ENCODE data around the gene DCTD.

DNA sequence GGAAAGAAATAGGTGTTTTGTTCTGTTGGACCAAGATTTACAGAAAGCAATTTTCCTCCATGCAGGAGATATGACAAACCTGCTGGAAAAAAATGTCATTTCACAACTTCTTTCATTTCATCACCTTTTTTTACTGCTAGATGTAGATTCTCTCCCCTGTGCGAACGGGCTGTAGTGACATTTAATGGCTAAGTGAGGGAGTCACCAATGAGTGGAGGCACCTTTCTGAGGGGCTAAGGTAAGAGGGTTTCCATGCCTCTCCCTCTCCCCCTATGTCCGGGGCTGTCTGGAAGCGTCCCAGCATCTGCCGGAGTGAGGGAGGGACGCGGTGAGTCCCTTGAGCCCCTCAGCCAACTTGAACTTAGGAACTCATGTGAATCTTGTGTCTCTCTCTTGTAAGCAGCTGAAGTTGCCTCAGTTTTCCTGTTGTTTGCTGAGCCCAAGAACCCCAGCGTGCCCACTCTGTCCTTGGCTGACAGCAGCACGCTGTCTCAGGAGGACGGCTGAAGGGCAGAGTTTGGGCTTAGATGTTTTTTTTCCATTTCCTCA is 42.3 kb downstream of the DCTD start:
- TF ChIP-seq POLR2A (IDR thresholded peaks at IDR 0.05) (no peak), CTCF (IDR thresholded peaks at IDR 0.05) (no peak), POLR2AphosphoS5 (IDR thresholded peaks at IDR 0.05) (no peak)
